Hindlimb muscle (tissue), 1 donor: ENCODE results near the gene ADPRS. TPM values are rescaled to one million over a fixed set of nuclear protein-coding genes. Genes with fewer than 3 reads are reported as not detected.

Experiments
- DNase-seq: peaks from one replicate; pipeline ENCODE4 v3.0.0-alpha.2; 2013
- polyA plus RNA-seq: library from polyadenylated mRNA; unstranded; fragments of 120-200 nt; gene quantifications from one replicate; pipeline ENCODE4 v1.2.1, GENCODE V29; 2013; ENCODE audit not compliant: insufficient read length

ADPRS gene
- polyA plus RNA-seq, 1 donor, result 28.4 TPM

- no peak for DNase-seq
These were observed 45.3 kb downstream of the ADPRS start for GRCh38 chr1:36134031-36134430.

- DNase-seq, result peak; percentile 79
These were observed 46.0 kb downstream of the ADPRS start for GRCh38 chr1:36134505-36135329.

- DNase-seq, result peak; percentile 49
These were observed 46.6 kb downstream of the ADPRS start for GRCh38 chr1:36135330-36135667.

GRCh38 chr1:36135796-36136195 is 47.1 kb downstream of the ADPRS start:
- DNase-seq, result no peak

GRCh38 chr1:36136535-36136934 is 47.8 kb downstream of the ADPRS start:
- peak; percentile 36 for DNase-seq

- DNase-seq, result no peak
These were observed 48.5 kb downstream of the ADPRS start for GRCh38 chr1:36137226-36137625.

- DNase-seq, result no peak
These were observed 49.1 kb downstream of the ADPRS start for GRCh38 chr1:36137776-36138175.

- no peak for DNase-seq
These were observed 50.8 kb downstream of the ADPRS start for GRCh38 chr1:36139521-36139920.

- no peak for DNase-seq
These were observed 53.4 kb downstream of the ADPRS start for GRCh38 chr1:36142121-36142520.

GRCh38 chr1:36143424-36143823 is 54.7 kb downstream of the ADPRS start:
- no peak for DNase-seq

Other genes with a start within 250 kb of the ADPRS start
- 9.4 TPM for gene AGO1, start 205.7 kb upstream of the ADPRS start, polyA plus RNA-seq
- gene AGO3, start 157.8 kb upstream of the ADPRS start, polyA plus RNA-seq, result 12.3 TPM
- 0.44 TPM for gene TEKT2, start 4.8 kb upstream of the ADPRS start, polyA plus RNA-seq
- 6.9 TPM for gene COL8A2, start 36.3 kb downstream of the ADPRS start, polyA plus RNA-seq
- 30.3 TPM for gene TRAPPC3, start 60.6 kb downstream of the ADPRS start, polyA plus RNA-seq
- 161 TPM for gene MAP7D1, start 67.3 kb downstream of the ADPRS start, polyA plus RNA-seq
- 99.8 TPM for gene THRAP3, start 135.6 kb downstream of the ADPRS start, polyA plus RNA-seq
- gene SH3D21, start 217.5 kb downstream of the ADPRS start, polyA plus RNA-seq, result 3.4 TPM
- 34.8 TPM for gene EVA1B, start 234.8 kb downstream of the ADPRS start, polyA plus RNA-seq